Measurements from ENCODE around the gene NT5C3A. TPM values are rescaled to one million over a fixed set of nuclear protein-coding genes. Genes with fewer than 3 reads are reported as not detected.

The NT5C3A gene
- total and polyA plus RNA-seq, 8 donors, result 21.8 to 45.8 (median 39.0) TPM

DNA sequence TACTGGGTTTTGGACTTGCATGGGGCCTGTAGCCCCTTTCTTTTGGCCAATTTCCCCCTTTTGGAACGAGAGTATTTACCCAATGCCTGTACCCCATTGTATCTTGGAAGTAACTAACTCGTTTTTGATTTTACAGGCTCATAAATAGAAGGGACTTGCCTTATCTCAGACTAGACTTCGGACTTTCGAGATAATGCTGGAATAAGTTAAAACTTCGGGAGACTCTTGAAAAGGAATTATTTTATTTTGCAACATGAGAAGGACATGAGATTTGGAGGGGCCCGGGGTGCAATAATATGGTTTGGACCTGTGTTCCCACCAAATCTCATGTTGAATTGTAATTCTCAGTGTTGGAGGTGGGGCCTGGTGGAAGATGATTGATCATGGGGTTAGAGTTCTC lies 8.3 kb upstream of the NT5C3A start:
- Histone ChIP-seq H3K4me3 (no peak overlapping the region), H3K4me1 (no peaks in the 10 kb centered on the region), H3K9me3 (peaks cover 0 to 24% of the 10 kb centered on the region in 2 donors), H3K36me3 (no peaks in the 10 kb centered on the region), H3K27ac (no peak overlapping the region), H3K27me3 (no peaks in the 10 kb centered on the region)
- no peak for ATAC-seq
- no peak for DNase-seq
- intact Hi-C loops (cut with DNase I), result no loop called here
- TF ChIP-seq, protein P1, sequence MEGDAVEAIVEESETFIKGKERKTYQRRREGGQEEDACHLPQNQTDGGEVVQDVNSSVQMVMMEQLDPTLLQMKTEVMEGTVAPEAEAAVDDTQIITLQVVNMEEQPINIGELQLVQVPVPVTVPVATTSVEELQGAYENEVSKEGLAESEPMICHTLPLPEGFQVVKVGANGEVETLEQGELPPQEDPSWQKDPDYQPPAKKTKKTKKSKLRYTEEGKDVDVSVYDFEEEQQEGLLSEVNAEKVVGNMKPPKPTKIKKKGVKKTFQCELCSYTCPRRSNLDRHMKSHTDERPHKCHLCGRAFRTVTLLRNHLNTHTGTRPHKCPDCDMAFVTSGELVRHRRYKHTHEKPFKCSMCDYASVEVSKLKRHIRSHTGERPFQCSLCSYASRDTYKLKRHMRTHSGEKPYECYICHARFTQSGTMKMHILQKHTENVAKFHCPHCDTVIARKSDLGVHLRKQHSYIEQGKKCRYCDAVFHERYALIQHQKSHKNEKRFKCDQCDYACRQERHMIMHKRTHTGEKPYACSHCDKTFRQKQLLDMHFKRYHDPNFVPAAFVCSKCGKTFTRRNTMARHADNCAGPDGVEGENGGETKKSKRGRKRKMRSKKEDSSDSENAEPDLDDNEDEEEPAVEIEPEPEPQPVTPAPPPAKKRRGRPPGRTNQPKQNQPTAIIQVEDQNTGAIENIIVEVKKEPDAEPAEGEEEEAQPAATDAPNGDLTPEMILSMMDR (IDR thresholded peaks at IDR 0.05), result no peak

DNA sequence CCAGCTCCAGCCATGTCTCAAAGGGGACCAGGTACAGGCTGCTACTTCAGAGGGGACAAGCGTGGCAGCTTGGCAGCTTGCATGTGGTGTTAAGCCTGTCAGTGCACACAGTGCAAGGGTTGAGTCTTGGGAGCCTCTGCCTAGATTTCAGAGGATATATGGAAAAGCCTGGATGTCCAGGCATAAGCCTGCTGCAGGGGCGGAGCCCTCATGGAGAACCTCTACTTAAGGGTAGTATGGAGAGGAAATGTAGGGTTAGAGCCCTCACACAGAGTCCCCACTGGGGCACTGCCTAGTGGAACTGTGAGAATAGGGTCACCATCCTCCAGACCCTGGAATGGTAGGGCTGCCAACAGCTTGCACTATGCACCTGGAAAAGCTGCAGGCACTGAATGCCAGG lies 7.7 kb upstream of the NT5C3A start:
- Histone ChIP-seq H3K27ac (no peak overlapping the region), H3K4me1 (no peaks in the 10 kb centered on the region), H3K4me3 (no peak overlapping the region), H3K27me3 (no peaks in the 10 kb centered on the region), H3K36me3 (no peaks in the 10 kb centered on the region), H3K9me3 (peaks cover 0 to 26% of the 10 kb centered on the region in 2 donors)
- TF ChIP-seq, protein P1 (IDR thresholded peaks at IDR 0.05), result no peak
- DNase-seq, result no peak
- no peak for ATAC-seq
- intact Hi-C loops (cut with DNase I), result no loop called here

DNA sequence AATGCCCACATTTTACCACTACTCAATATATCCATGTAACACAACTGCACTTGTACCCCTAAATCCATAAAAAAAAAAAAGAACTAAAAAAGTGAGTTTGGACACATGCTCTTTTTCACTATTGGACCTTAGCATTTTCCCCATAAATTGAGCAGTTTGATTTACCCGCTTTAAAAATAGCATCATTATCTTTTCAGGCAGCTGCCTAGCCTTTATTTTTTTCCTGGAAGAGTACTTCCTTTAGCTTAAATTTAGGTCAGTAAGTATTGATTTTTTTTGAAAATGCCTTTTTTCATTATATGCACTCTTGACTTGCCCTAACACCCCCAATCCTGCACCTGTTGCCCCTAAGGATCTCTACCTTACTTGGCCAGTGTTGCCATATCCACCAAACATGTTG lies 5.3 kb upstream of the NT5C3A start:
- intact Hi-C loops (cut with DNase I), result no loop called here
- Histone ChIP-seq H3K27ac (no peak overlapping the region), H3K4me1 (peaks cover 0 to 3% of the 10 kb centered on the region in 2 donors), H3K27me3 (no peaks in the 10 kb centered on the region), H3K4me3 (no peak overlapping the region), H3K9me3 (peaks cover 0 to 26% of the 10 kb centered on the region in 2 donors), H3K36me3 (no peaks in the 10 kb centered on the region)
- no peak for ATAC-seq
- TF ChIP-seq, protein P1 (IDR thresholded peaks at IDR 0.05), result no peak
- DNase-seq, result no peak

DNA sequence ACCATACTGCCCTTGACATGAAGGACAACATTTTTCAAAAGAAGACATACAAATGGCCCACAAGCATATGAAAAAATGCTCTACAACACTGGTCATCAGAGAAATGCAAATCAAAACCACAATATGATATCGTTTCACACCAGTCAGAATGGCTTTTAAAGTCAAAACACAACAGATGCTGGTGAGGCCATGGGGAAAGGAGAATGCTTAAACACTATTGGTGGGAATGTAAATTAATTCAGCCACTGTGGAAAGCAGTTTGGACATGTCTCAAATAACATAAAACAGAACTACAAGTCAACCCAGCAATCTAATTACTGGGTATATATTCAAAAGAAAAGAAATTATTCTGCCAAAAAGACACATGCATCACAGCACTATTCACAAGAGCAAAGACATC lies 4.2 kb upstream of the NT5C3A start:
- Histone ChIP-seq H3K36me3 (no peaks in the 10 kb centered on the region), H3K27ac (no peak overlapping the region), H3K4me3 (no peak overlapping the region), H3K4me1 (peaks cover 0 to 4% of the 10 kb centered on the region in 2 donors), H3K27me3 (no peaks in the 10 kb centered on the region), H3K9me3 (peaks cover 0 to 26% of the 10 kb centered on the region in 2 donors)
- DNase-seq (no peak), ATAC-seq (no peak)
- TF ChIP-seq, protein P1 (IDR thresholded peaks at IDR 0.05), result no peak
- intact Hi-C loops (cut with DNase I), result no loop called here

DNA sequence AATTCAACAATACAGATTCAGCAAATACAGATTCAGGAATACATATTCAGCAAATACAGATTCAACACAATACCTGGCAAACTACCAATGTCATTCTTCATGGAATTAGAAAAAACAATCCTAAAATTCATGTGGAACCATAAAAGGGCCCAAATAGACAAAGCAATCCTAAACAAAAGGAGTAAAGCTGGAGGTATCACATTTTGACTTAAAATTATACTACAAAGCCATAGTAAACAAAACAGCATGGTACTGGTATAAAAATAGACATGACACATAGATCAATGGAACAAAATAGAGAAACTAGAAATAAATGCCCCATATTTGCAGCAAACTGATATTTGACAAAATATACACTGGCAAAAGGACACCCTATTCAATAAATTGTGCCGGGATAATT lies 3.4 kb upstream of the NT5C3A start:
- no peaks in the 10 kb centered on the region for H3K27me3 ChIP-seq
- H3K4me3 ChIP-seq, result no peak overlapping the region
- TF ChIP-seq, protein P1 (IDR thresholded peaks at IDR 0.05), result no peak
- no peak for ATAC-seq
- no peak overlapping the region for H3K27ac ChIP-seq
- peaks cover 7 to 12% of the 10 kb centered on the region in 2 donors for H3K4me1 ChIP-seq
- H3K9me3 ChIP-seq, result peaks cover 0 to 24% of the 10 kb centered on the region in 2 donors
- DNase-seq, result no peak
- H3K36me3 ChIP-seq, result no peaks in the 10 kb centered on the region
- intact Hi-C loops (cut with DNase I), result no loop called here
